HG03066 (cell line): Measurements from ENCODE around the gene GRHPR.

ENCODE experiments used
- ATAC-seq: cut with Tn5 transposase; IDR thresholded peaks from one replicate; pipeline ENCODE4 v1.9.1; 2021; ENCODE audit warnings: low read depth; ENCODE audit not compliant: unreplicated experiment

The GRHPR gene

GRCh38 chr9:37422289-37423104, at the start of gene GRHPR:
GRHPR (plus strand) TSS chr9:37422696; CDS start chr9:37422751, 55 bp downstream.
- ATAC-seq, result peak; percentile 95

GRCh38 chr9:37372839-37373238, 49.7 kb upstream of the GRHPR start:
- no peak for ATAC-seq

- no peak for ATAC-seq
Measured at GRCh38 chr9:37373621-37374020, 48.9 kb upstream of the GRHPR start.

GRCh38 chr9:37374892-37375291, 47.6 kb upstream of the GRHPR start:
- peak; percentile 25 for ATAC-seq

GRCh38 chr9:37377688-37378612, 44.5 kb upstream of the GRHPR start:
- ATAC-seq, result no peak

- no peak for ATAC-seq
Measured at GRCh38 chr9:37378613-37379004, 43.9 kb upstream of the GRHPR start.

GRCh38 chr9:37379835-37380234, 42.7 kb upstream of the GRHPR start:
- ATAC-seq, result no peak

- no peak for ATAC-seq
Measured at GRCh38 chr9:37380570-37380969, 41.9 kb upstream of the GRHPR start.

- ATAC-seq, result no peak
Measured at GRCh38 chr9:37381094-37381741, 41.3 kb upstream of the GRHPR start.

GRCh38 chr9:37382161-37382981, 40.1 kb upstream of the GRHPR start:
- ATAC-seq, result peak; percentile 58

GRCh38 chr9:37382982-37383357, 39.5 kb upstream of the GRHPR start:
- ATAC-seq, result peak; percentile 24

GRCh38 chr9:37383393-37383792, 39.1 kb upstream of the GRHPR start:
- no peak for ATAC-seq

GRCh38 chr9:37383876-37384746, 38.4 kb upstream of the GRHPR start:
- ATAC-seq, result no peak

GRCh38 chr9:37385286-37385685, 37.2 kb upstream of the GRHPR start:
- ATAC-seq, result no peak

- no peak for ATAC-seq
Measured at GRCh38 chr9:37386988-37387387, 35.5 kb upstream of the GRHPR start.

GRCh38 chr9:37390759-37391158, 31.7 kb upstream of the GRHPR start:
- ATAC-seq, result peak; percentile 80

GRCh38 chr9:37392272-37392671, 30.2 kb upstream of the GRHPR start:
- ATAC-seq, result no peak

GRCh38 chr9:37395229-37395628, 27.3 kb upstream of the GRHPR start:
- no peak for ATAC-seq

- ATAC-seq, result no peak
Measured at GRCh38 chr9:37395663-37396062, 26.8 kb upstream of the GRHPR start.
